ENCODE data around the gene TUBG2. TPM values are rescaled to one million over a fixed set of nuclear protein-coding genes. Genes with fewer than 3 reads are reported as not detected.

Gene TUBG2
- total RNA-seq, 2 donors from 2014 or later = 36.8 to 57.7 TPM

DNA sequence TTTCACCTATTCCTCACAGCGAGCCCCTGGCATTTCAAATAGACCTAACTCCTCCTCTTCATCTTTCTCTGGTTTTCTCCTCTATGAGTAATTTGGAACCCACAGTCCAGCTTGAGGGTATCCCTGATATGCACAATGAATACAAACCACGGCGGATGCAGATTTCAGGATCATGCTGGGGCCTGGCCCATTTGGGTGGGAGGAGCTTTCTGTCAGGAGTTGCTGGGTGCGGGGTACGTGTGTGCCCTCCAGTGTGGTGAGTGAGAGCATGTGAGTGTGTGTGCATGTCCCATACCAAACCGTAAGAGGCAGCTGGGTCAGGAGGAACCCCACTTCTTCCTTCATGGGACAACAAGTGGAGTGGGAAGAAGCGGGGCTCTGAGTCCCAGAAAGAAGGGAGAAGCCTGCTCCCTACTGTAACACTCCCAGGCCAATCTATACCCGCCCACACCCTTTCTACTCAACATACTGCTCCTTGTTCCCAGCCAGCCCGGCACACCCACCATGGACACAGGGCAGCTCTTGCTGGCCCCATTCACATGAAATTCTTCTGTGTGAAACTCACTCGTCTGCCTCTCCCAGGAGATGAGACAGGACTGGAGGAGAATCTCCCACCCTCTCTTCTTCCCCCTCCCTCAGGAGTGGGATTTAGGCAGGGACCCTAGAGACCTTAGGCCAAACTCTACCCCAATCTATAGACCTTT lies 41.7 kb downstream of the TUBG2 start:
- TF ChIP-seq POLR2AphosphoS5 (IDR thresholded peaks at IDR 0.05) (no peak), POLR2A (IDR thresholded peaks at IDR 0.05) (no peak)
- TF ChIP-seq, protein P1, sequence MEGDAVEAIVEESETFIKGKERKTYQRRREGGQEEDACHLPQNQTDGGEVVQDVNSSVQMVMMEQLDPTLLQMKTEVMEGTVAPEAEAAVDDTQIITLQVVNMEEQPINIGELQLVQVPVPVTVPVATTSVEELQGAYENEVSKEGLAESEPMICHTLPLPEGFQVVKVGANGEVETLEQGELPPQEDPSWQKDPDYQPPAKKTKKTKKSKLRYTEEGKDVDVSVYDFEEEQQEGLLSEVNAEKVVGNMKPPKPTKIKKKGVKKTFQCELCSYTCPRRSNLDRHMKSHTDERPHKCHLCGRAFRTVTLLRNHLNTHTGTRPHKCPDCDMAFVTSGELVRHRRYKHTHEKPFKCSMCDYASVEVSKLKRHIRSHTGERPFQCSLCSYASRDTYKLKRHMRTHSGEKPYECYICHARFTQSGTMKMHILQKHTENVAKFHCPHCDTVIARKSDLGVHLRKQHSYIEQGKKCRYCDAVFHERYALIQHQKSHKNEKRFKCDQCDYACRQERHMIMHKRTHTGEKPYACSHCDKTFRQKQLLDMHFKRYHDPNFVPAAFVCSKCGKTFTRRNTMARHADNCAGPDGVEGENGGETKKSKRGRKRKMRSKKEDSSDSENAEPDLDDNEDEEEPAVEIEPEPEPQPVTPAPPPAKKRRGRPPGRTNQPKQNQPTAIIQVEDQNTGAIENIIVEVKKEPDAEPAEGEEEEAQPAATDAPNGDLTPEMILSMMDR (IDR thresholded peaks at IDR 0.05) = no peak
- Histone ChIP-seq H3K36me3 (peaks cover 10 to 17% of the 10 kb centered on the region in 2 donors), H3K27me3 (replicated peaks; ENCODE audit: insufficient read depth) (no peaks in the 10 kb centered on the region), H3K4me3 (no peak overlapping the region), H3K9me3 (no peaks in the 10 kb centered on the region), H3K4me1 (replicated peaks) (no peaks in the 10 kb centered on the region), H3K27ac (no peak overlapping the region)
- WGBS = 73% methylated on average over 10 of the region's 10 CpGs
- DNase-seq (ENCODE audit: low spot score) = no peak
- intact Hi-C loops (cut with DNase I) = no loop called here

DNA sequence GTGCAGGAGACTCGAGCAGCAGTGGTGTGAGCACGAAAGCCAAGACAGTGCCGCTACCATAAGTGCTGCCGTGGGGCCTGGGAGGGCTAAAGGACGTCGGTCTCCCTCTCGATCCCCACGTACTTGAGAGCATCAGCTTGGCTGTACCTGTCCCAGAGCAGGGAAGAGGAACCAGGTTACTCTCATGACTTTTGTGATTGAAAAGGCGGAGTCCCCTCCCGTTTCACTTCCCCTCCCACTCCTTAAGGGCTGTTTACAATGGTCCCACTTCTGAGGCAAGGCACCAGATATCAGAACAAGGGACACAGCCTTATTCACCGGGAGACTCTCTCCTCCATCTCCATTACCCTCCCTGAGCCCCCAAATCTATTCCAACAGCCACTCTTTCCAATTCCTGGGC lies 43.4 kb downstream of the TUBG2 start:
- no peak for DNase-seq (ENCODE audit: low spot score)
- no peaks in the 10 kb centered on the region for H3K27me3 ChIP-seq (replicated peaks; ENCODE audit: insufficient read depth)
- H3K27ac ChIP-seq = no peak overlapping the region
- WGBS = 88% methylated on average over 11 of the region's 11 CpGs
- no peak overlapping the region for H3K4me3 ChIP-seq
- H3K36me3 ChIP-seq = peaks cover 16 to 28% of the 10 kb centered on the region in 2 donors
- TF ChIP-seq POLR2A (IDR thresholded peaks at IDR 0.05) = no peak
- TF ChIP-seq, protein P1 (IDR thresholded peaks at IDR 0.05) = no peak
- no peak for TF ChIP-seq POLR2AphosphoS5 (IDR thresholded peaks at IDR 0.05)
- no peaks in the 10 kb centered on the region for H3K9me3 ChIP-seq
- no peaks in the 10 kb centered on the region for H3K4me1 ChIP-seq (replicated peaks)
- intact Hi-C loops (cut with DNase I) = no loop called here

DNA sequence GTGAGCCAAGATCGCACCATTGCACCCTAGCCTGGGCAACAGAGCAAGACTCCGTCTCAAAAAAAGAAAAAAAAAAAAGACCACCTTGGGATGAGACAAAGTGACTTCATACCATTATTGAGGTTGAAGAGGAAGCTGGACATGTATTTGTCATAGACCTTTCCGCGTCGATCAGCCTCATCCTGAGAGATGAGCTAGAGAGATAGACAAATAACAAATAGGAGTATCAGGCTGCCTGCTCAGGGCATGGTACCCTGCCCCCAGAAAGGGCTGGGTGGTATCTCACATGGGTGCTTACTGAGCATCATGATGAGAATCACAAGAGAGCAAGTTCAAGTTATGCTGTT lies 45.4 kb downstream of the TUBG2 start:
- TF ChIP-seq POLR2AphosphoS5 (IDR thresholded peaks at IDR 0.05) (no peak), POLR2A (IDR thresholded peaks at IDR 0.05) (no peak)
- TF ChIP-seq, protein P1 (IDR thresholded peaks at IDR 0.05) = no peak
- intact Hi-C loops (cut with DNase I) = no loop called here
- Histone ChIP-seq H3K4me3 (no peak overlapping the region), H3K27ac (no peak overlapping the region), H3K36me3 (peaks cover 19 to 38% of the 10 kb centered on the region in 2 donors), H3K27me3 (replicated peaks; ENCODE audit: insufficient read depth) (no peaks in the 10 kb centered on the region), H3K9me3 (no peaks in the 10 kb centered on the region), H3K4me1 (replicated peaks) (no peaks in the 10 kb centered on the region)
- WGBS = 97% methylated on average over 5 of the region's 5 CpGs
- no peak for DNase-seq (ENCODE audit: low spot score)

DNA sequence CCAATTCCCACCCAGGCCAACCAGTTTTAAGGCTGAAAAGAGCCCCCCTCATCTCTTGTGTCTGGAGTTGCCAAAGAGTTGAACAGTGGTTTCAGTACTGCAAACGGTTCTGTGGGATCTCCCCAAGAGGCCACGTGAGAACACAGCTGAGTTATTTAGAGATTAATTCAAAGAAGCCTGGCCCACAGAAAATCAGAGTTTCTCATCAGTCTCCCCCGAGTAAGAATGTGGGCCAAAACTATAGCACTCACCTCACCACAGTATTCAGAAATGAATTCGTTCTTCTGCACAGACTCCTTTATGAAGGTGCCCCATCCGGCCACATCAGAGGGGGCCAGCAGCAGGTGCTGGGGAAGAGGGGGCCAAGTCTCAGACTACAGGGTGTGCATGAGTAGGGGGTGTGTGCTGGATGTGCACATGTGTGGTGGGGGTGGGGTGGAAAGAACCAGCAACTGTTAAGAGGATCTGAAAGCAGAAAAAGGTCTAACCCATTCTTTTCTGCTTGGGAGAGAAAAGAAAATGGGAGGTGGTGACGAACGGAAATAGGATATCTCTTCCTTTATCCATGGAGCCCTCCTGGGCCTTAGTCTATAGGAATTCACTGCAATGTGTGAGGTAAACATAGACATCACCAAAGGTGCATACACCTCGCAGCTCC lies 45.9 kb downstream of the TUBG2 start:
- 87% methylated on average over 8 of the region's 8 CpGs for WGBS
- Histone ChIP-seq H3K27ac (no peak overlapping the region), H3K27me3 (replicated peaks; ENCODE audit: insufficient read depth) (no peaks in the 10 kb centered on the region), H3K4me1 (replicated peaks) (no peaks in the 10 kb centered on the region), H3K36me3 (peaks cover 20 to 38% of the 10 kb centered on the region in 2 donors), H3K9me3 (no peaks in the 10 kb centered on the region), H3K4me3 (no peak overlapping the region)
- no peak for DNase-seq (ENCODE audit: low spot score)
- intact Hi-C loops (cut with DNase I) = no loop called here
- TF ChIP-seq POLR2AphosphoS5 (IDR thresholded peaks at IDR 0.05) = no peak
- TF ChIP-seq, protein P1 (IDR thresholded peaks at IDR 0.05) = no peak
- no peak for TF ChIP-seq POLR2A (IDR thresholded peaks at IDR 0.05)

DNA sequence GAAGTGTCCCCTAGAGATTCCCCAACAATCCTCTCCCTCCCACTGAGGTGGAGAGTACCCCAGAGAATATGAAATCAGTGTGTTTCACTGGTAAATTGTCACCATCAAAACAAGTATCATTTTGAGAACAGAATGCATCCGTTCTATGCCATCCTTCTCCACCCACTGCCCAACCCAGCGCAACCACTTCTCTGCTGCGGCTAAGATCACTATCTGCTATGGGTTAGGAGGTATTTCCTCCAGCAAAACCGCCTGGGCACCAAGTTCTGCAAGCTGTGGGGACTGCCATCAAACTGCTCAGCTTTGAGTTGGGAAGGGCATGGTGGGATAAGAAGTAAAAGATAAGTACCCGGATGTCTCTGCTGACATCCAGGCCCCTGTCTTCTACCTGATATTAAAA lies 47.6 kb downstream of the TUBG2 start:
- no peak overlapping the region for H3K4me3 ChIP-seq
- H3K4me1 ChIP-seq (replicated peaks) = no peaks in the 10 kb centered on the region
- no peaks in the 10 kb centered on the region for H3K27me3 ChIP-seq (replicated peaks; ENCODE audit: insufficient read depth)
- H3K36me3 ChIP-seq = peaks cover 24 to 39% of the 10 kb centered on the region in 2 donors
- intact Hi-C loops (cut with DNase I) = no loop called here
- 81% methylated on average over 5 of the region's 5 CpGs for WGBS
- no peak for DNase-seq (ENCODE audit: low spot score)
- TF ChIP-seq POLR2A (IDR thresholded peaks at IDR 0.05) (no peak), POLR2AphosphoS5 (IDR thresholded peaks at IDR 0.05) (no peak)
- TF ChIP-seq, protein P1 (IDR thresholded peaks at IDR 0.05) = no peak
- no peaks in the 10 kb centered on the region for H3K9me3 ChIP-seq
- H3K27ac ChIP-seq = no peak overlapping the region

All from prostate gland (tissue), 2 donors.